H1 (cell line): Measurements from ENCODE around the gene KLHL10. TPM values are rescaled to one million over a fixed set of nuclear protein-coding genes. Genes with fewer than 3 reads are reported as not detected.

Experiments
- CTCF ChIA-PET: fragments of 300-600 bp; sonication (Branson Sonifier 250); formaldehyde crosslinking; loops from one replicate; lab custom pipeline; 2021; ENCODE audit not compliant: partially characterized antibody; lab: Charles Lee
- POLR2A ChIA-PET: fragments of 300-600 bp; sonication (Branson Sonifier 250); formaldehyde crosslinking; loops from one replicate; lab custom pipeline; 2021; ENCODE audit warnings: inconsistent platforms; ENCODE audit not compliant: partially characterized antibody; lab: Charles Lee
- DNase-seq, 2 experiments: peaks; one replicate each; pipeline versions ENCODE4 v3.0.0 to v3.0.0-alpha.2; 2010 to 2022; ENCODE audit warnings: low spot score in 2 of 2, low read depth in 1 of 2, mixed read lengths in 1 of 2
- FAIRE-seq: peaks from 2 replicates; lab custom pipeline; 2011; peaks lifted over from hg19 to GRCh38; lab: Jason Lieb, UNC
- H2AFZ ChIP-seq: 2 replicates; pipeline ENCODE4 v1.8.1; 2012; ENCODE audit warnings: low read length, inconsistent platforms
- H2AK5ac ChIP-seq: 2 replicates; pipeline ENCODE4 v1.6.1; 2013; ENCODE audit warnings: low read depth, low read length
- H2BK120ac ChIP-seq: replicated peaks from 2 replicates; pipeline ENCODE3; 2013; ENCODE audit warnings: low read depth, low read length, inconsistent platforms
- H2BK12ac ChIP-seq: 2 replicates; pipeline ENCODE4 v1.6.1; 2013; ENCODE audit warnings: low read depth, low read length
- H2BK15ac ChIP-seq: 2 replicates; pipeline ENCODE4 v1.6.1; 2013; ENCODE audit warnings: low read length
- H2BK20ac ChIP-seq: 2 replicates; pipeline ENCODE4 v1.6.1; 2013; ENCODE audit warnings: low read length
- H2BK5ac ChIP-seq: 2 replicates; pipeline ENCODE4 v1.6.1; 2013; ENCODE audit warnings: low read depth, low read length
- H3K14ac ChIP-seq: 2 replicates; pipeline ENCODE4 v1.6.1; 2013; ENCODE audit warnings: inconsistent platforms; ENCODE audit not compliant: insufficient read length
- H3K18ac ChIP-seq: 2 replicates; pipeline ENCODE4 v1.6.1; 2013; ENCODE audit warnings: low read length; ENCODE audit errors: extremely low read depth
- H3K23ac ChIP-seq: 2 replicates; pipeline ENCODE4 v1.6.1; 2013; ENCODE audit warnings: inconsistent platforms; ENCODE audit not compliant: insufficient read length
- H3K23me2 ChIP-seq: 2 replicates; pipeline ENCODE4 v1.6.1; 2013; ENCODE audit warnings: low read depth, low read length
- H3K27ac ChIP-seq: 2 replicates; pipeline ENCODE4 v1.6.1; 2011; ENCODE audit warnings: low read depth, low read length, inconsistent platforms
- H3K27me3 ChIP-seq, 4 experiments: replicated peaks in 1 of 4; 1 replicate in 1 of 4; 2 replicates in 3 of 4; pipeline versions ENCODE4 v1.6.1 to v1.8.1; 2011 to 2013; ENCODE audit warnings: low read length in 3 of 4, mild to moderate bottlenecking in 3 of 4, inconsistent platforms in 2 of 4, mixed read lengths in 2 of 4, moderate library complexity in 1 of 4; ENCODE audit not compliant: control insufficient read depth in 3 of 4, insufficient read depth in 3 of 4; ENCODE audit errors: extremely low read depth in 1 of 4
- H3K36me3 ChIP-seq, 4 experiments: 2 replicates each; pipeline versions ENCODE4 v1.6.1 to v1.8.1; 2011 to 2013; ENCODE audit warnings: mild to moderate bottlenecking in 4 of 4, low read length in 3 of 4, moderate library complexity in 2 of 4, control low read depth in 1 of 4, inconsistent platforms in 1 of 4; ENCODE audit not compliant: insufficient read depth in 4 of 4, control insufficient read depth in 2 of 4
- H3K4ac ChIP-seq: replicated peaks from 2 replicates; pipeline ENCODE3; 2013; ENCODE audit warnings: low read length, low read depth, mixed read lengths, inconsistent platforms; ENCODE audit not compliant: insufficient read length
- H3K4me1 ChIP-seq, 4 experiments: replicated peaks in 1 of 4; 1 replicate in 1 of 4; 2 replicates in 3 of 4; pipeline versions ENCODE4 v1.6.1 to v1.8.1; 2011 to 2013; ENCODE audit warnings: low read length in 3 of 4, inconsistent platforms in 2 of 4, mixed read lengths in 1 of 4; ENCODE audit not compliant: insufficient read depth in 4 of 4, control insufficient read depth in 3 of 4
- H3K4me2 ChIP-seq, 2 experiments: 2 replicates each; pipeline versions ENCODE4 v1.6.1 to v1.8.1; 2011 to 2013; ENCODE audit warnings: low read depth in 2 of 2, low read length in 2 of 2, control low read depth in 1 of 2, inconsistent platforms in 1 of 2, mild to moderate bottlenecking in 1 of 2; ENCODE audit not compliant: insufficient read depth in 1 of 2
- H3K4me3 ChIP-seq, 4 experiments: fragments of 200-600, 300-600 bp in 1 of 4; sonication (generic), shearing (Covaris generic), sonication (Bioruptor Twin) in 1 of 4; 2 replicates each; pipeline versions ENCODE4 v1.5.1 to v1.8.1; 2011 to 2016; ENCODE audit warnings: low read length in 4 of 4, low read depth in 3 of 4, control low read depth in 2 of 4, inconsistent platforms in 2 of 4, mild to moderate bottlenecking in 2 of 4, mixed read lengths in 1 of 4, moderate library complexity in 1 of 4; ENCODE audit not compliant: insufficient read depth in 2 of 4; ENCODE audit errors: extremely low read depth in 1 of 4
- H3K56ac ChIP-seq: replicated peaks from 2 replicates; pipeline ENCODE3; 2013; ENCODE audit warnings: low read depth, mild to moderate bottlenecking, mixed read lengths, low read length, inconsistent platforms; ENCODE audit not compliant: insufficient read length
- H3K79me1 ChIP-seq: 2 replicates; pipeline ENCODE4 v1.6.1; 2013; ENCODE audit warnings: low read depth, low read length, control low read depth
- H3K79me2 ChIP-seq, 2 experiments: 2 replicates each; pipeline versions ENCODE4 v1.6.1 to v1.8.1; 2012 to 2013; ENCODE audit warnings: low read length in 2 of 2, mild to moderate bottlenecking in 2 of 2, inconsistent platforms in 1 of 2; ENCODE audit not compliant: insufficient read depth in 2 of 2, control insufficient read depth in 1 of 2
- H3K9ac ChIP-seq, 4 experiments: replicated peaks in 1 of 4; 1 replicate in 1 of 4; 2 replicates in 3 of 4; pipeline versions ENCODE4 v1.6.1 to v1.8.1; 2011 to 2013; ENCODE audit warnings: low read depth in 3 of 4, low read length in 3 of 4, control low read depth in 2 of 4, mild to moderate bottlenecking in 2 of 4, moderate library complexity in 2 of 4, inconsistent platforms in 1 of 4; ENCODE audit errors: extremely low read depth in 1 of 4
- H3K9me3 ChIP-seq, 2 experiments: 2 replicates each; pipeline versions ENCODE4 v1.6.1 to v1.8.1; 2012 to 2013; ENCODE audit warnings: mild to moderate bottlenecking in 2 of 2, moderate library complexity in 2 of 2, control low read depth in 1 of 2, inconsistent platforms in 1 of 2, low read depth in 1 of 2, low read length in 1 of 2, mixed read lengths in 1 of 2; ENCODE audit not compliant: insufficient read depth in 2 of 2
- H4K20me1 ChIP-seq, 2 experiments: replicated peaks in 1 of 2; 2 replicates each; pipeline versions ENCODE3 to v1.8.1; 2011 to 2013; ENCODE audit warnings: inconsistent platforms in 2 of 2, low read length in 2 of 2, mild to moderate bottlenecking in 1 of 2; ENCODE audit not compliant: insufficient read depth in 2 of 2, control insufficient read depth in 1 of 2
- H4K5ac ChIP-seq: 2 replicates; pipeline ENCODE4 v1.6.1; 2013; ENCODE audit warnings: low read length, low read depth, mixed read lengths, inconsistent platforms; ENCODE audit not compliant: insufficient read length
- H4K8ac ChIP-seq: 2 replicates; pipeline ENCODE4 v1.8.0; 2013; ENCODE audit warnings: mild to moderate bottlenecking, moderate library complexity, low read length, inconsistent platforms; ENCODE audit not compliant: insufficient read depth; ENCODE audit errors: extremely low read depth
- H4K91ac ChIP-seq: replicated peaks from 2 replicates; pipeline ENCODE3; 2013; ENCODE audit warnings: low read length, mixed read lengths, inconsistent platforms; ENCODE audit not compliant: insufficient read length
- BRCA1 ChIP-seq: IDR thresholded peaks from 2 replicates; pipeline ENCODE4 v1.6.1; 2012; ENCODE audit warnings: low read depth, low read length, improper control_type of control experiment
- EGR1 ChIP-seq: IDR thresholded peaks from 2 replicates; pipeline ENCODE4 v1.6.1; 2011; ENCODE audit warnings: low read depth, low read length, borderline replicate concordance
- EZH2 ChIP-seq: fragments of 200-600 bp; sonication (generic); IDR thresholded peaks from 2 replicates; pipeline ENCODE4 v1.7.1; 2012; ENCODE audit warnings: low read depth, mild to moderate bottlenecking, moderate library complexity, low read length, inconsistent platforms; ENCODE audit not compliant: severe bottlenecking
- FOSL1 ChIP-seq: IDR thresholded peaks from 2 replicates; pipeline ENCODE4 v1.6.1; 2011; ENCODE audit warnings: mild to moderate bottlenecking, low read depth, low read length, moderate library complexity; ENCODE audit not compliant: insufficient read depth
- GTF2F1 ChIP-seq: IDR thresholded peaks from 2 replicates; pipeline ENCODE4 v1.6.1; 2012; ENCODE audit warnings: low read depth, low read length, improper control_type of control experiment, borderline replicate concordance
- KDM4A ChIP-seq: IDR thresholded peaks from one replicate; pipeline ENCODE4 v1.7.1; 2012; ENCODE audit warnings: low read depth, mild to moderate bottlenecking, moderate library complexity, low read length, inconsistent platforms; ENCODE audit not compliant: severe bottlenecking
- NRF1 ChIP-seq: IDR thresholded peaks from 2 replicates; pipeline ENCODE4 v1.6.1; 2011; ENCODE audit warnings: mild to moderate bottlenecking, low read depth, low read length, improper control_type of control experiment
- RBBP5 ChIP-seq: IDR thresholded peaks from 2 replicates; pipeline ENCODE4 v1.7.1; 2012; ENCODE audit warnings: low read depth, mild to moderate bottlenecking, inconsistent platforms, low read length, moderate library complexity, borderline replicate concordance
- SIRT6 ChIP-seq: IDR thresholded peaks from one replicate; pipeline ENCODE4 v1.7.1; 2012; ENCODE audit warnings: low read length, inconsistent platforms
- TCF12 ChIP-seq: IDR thresholded peaks from 2 replicates; pipeline ENCODE4 v1.6.1; 2011; ENCODE audit warnings: low read depth, mild to moderate bottlenecking, low read length
- WGBS, 2 experiments: shearing (Covaris generic) in 1 of 2; methylation state at CpG; one replicate each; pipeline versions ENCODE4 v1.1.6 to v1.1.7; 2013 to 2015; ENCODE audit warnings: low lambda C conversion rate in 2 of 2, mixed read lengths in 2 of 2, inconsistent platforms in 1 of 2, low coverage in 1 of 2, missing lambda C conversion rate in 1 of 2; ENCODE audit not compliant: insufficient replicate concordance in 2 of 2, insufficient coverage in 1 of 2, insufficient read length in 1 of 2; ENCODE audit errors: extremely low coverage in 1 of 2, missing lambda C conversion rate in 1 of 2; 5-methylcytosine and 5-hydroxymethylcytosine counted together
- polyA plus RNA-seq, 7 experiments: library from polyadenylated mRNA; depleted of rRNA in 3 of 7; stranded (reverse) in 5 of 7; unstranded in 2 of 7; fragments of >200 nt in 5 of 7; fragments of 200-250 nt in 2 of 7; gene quantifications; 1 replicate in 5 of 7; 2 replicates in 1 of 7; 4 replicates in 1 of 7; pipeline versions ENCODE4 v1.2.1 to v1.2.3, GENCODE V29; 2011 to 2013; ENCODE audit warnings: missing spikeins in 2 of 7, mixed read lengths in 2 of 7
- total RNA-seq: library from RNA; stranded (reverse); fragmentation: NEBNext Ultra II Directional; extraction: Animal tissue kit (Norgen Biotek cat#: 25700); gene quantifications from 2 replicates; pipeline ENCODE4 v1.2.1, GENCODE V29; 2021

Gene KLHL10
- total and polyA plus RNA-seq, 2 of the 8 experiments (the other 6 are each of a cell fraction or from before 2014, with no cell fraction given), result 0.19 to 0.26 TPM

- FAIRE-seq (no peak), DNase-seq (no peak)
- H3K56ac ChIP-seq, result no peak overlapping the region
- no peaks in the 10 kb centered on the region; a peak in 1 of 4 replicates for H3K79me2 ChIP-seq
- H3K36me3 ChIP-seq, result peaks cover 67 to 95% (median 85%) of the 10 kb centered on the region in 4 experiments
- ChIA-PET POLR2A (interaction anchor here (1.0 to 1.3 kb wide), 5 partner anchors 15 to 154 kb away, joined by 3 to 6 read pairs (median 3); partner anchors contain the start of genes ACLY and HAP1), CTCF (interaction anchor here (0.5 to 2.5 kb wide), 8 partner anchors 9 to 1780 kb away, joined by 3 to 12 read pairs (median 4); partner anchors contain the start of gene P3H4)
- no peak overlapping the region for H2AK5ac ChIP-seq
- no peak overlapping the region for H3K4ac ChIP-seq
- H3K23ac ChIP-seq, result no peak overlapping the region
- no peak overlapping the region for H4K5ac ChIP-seq
- no peak overlapping the region for H4K91ac ChIP-seq
- H2BK12ac ChIP-seq, result no peak overlapping the region
- no peaks in the 10 kb centered on the region for H3K23me2 ChIP-seq
- no peak overlapping the region for H4K8ac ChIP-seq
- H3K79me1 ChIP-seq, result no peaks in the 10 kb centered on the region; the same call in 1 of the 2 replicates
- no peak overlapping the region for H3K27ac ChIP-seq
- no peak overlapping the region for H3K4me3 ChIP-seq
- no peak overlapping the region for H3K4me2 ChIP-seq
- H2BK20ac ChIP-seq, result no peak overlapping the region
- WGBS, 2 experiments, result 95% methylated on average over 6 of the region's 6 CpGs; no CpG with 5 or more reads in 1 of the 2 experiments
- no peak overlapping the region for H2BK120ac ChIP-seq
- H3K9me3 ChIP-seq, result no peaks in the 10 kb centered on the region
- H2BK5ac ChIP-seq, result no peak overlapping the region
- H3K18ac ChIP-seq, result no peak overlapping the region
- no peak overlapping the region for H2AFZ ChIP-seq
- no peaks in the 10 kb centered on the region for H3K27me3 ChIP-seq
- no peak overlapping the region for H2BK15ac ChIP-seq
- peaks cover 2 to 13% of the 10 kb centered on the region in 2 experiments for H4K20me1 ChIP-seq
- H3K9ac ChIP-seq, result no peak overlapping the region; a peak in 1 of 7 replicates
- H3K4me1 ChIP-seq, result no peaks in the 10 kb centered on the region
- H3K14ac ChIP-seq, result no peak overlapping the region
- no peak for TF ChIP-seq GTF2F1
- TF ChIP-seq FOSL1, result no peak
- no peak for TF ChIP-seq KDM4A
- TF ChIP-seq EZH2, result no peak
- TF ChIP-seq BRCA1, result no peak
- no peak for TF ChIP-seq SIRT6
- no peak for TF ChIP-seq RBBP5
- TF ChIP-seq TCF12, result no peak
- no peak for TF ChIP-seq NRF1
- TF ChIP-seq EGR1, result no peak
Measured at GRCh38 chr17:41888332-41888965, 50.8 kb downstream of the KLHL10 start.
